Measurements from ENCODE around the gene NR0B2.
"Not testable (repeated sequence)": the region's sequence is repeated elsewhere in the genome, so short reads cannot be mapped to it uniquely, and the experiment has no call there.

NR0B2 gene

DNA sequence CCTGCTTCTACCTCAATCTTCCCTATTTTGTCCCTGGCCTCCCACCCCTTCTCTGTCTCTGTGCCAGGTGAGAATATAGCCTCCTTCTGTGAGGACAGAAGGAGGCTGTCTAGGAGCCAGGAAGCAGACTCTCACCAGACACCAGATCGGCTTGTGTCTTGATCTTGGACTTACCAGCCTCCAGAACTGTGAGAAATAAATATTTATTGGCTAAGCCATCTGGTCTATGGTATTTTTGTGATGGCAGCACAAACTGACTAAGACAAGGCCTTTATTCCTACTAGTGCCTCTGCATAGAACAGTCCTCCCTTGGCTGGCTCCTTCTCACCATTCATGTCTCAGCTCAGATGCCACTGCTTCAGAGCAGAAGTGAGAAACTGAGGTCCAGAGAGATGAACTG lies 25.5 kb downstream of the NR0B2 start:
- no peak for DNase-seq

DNA sequence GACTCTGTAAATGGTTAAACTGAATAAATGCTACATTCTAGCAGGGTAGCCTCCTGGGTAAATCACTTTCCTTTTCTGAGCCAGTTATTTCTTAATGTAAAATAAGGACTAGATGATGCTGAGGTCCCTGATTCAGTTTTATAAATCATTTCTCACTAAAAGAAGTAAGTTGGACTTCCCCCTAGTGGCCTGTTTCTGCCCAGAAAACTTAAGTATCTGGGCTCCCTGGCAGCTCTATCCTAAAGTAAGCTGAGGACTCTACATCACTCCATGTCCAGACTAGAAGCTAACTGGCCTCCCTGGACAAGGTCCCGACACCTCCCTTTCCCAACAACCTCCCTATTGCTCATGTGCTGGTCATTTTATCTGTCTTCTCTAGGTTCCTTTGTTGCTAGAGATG lies 26.6 kb downstream of the NR0B2 start:
- no peak for DNase-seq

- no peak for DNase-seq
Measured at GRCh38 chr1:26882696-26883463, 30.9 kb downstream of the NR0B2 start.

- not testable (repeated sequence) for DNase-seq
Measured at GRCh38 chr1:26881611-26882010, 32.2 kb downstream of the NR0B2 start.

DNA sequence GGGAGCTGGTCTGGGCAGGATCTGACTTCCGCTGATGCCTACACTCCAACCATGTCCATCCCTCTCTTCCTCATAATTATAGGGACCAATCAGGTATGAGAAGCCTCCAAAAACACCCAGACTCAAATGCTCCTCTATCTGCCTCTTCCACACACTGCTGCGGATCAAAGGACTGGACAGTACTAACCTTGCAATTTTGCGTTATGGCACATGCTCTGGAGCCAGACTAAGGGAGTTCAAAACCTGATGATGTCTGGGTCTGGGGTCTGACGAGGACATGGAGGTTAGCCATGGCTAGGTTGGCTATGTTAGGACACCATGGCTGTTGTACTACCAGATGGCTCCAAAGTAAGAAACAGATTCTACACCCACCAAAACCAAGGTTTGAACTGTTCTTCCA lies 34.0 kb downstream of the NR0B2 start:
- DNase-seq: no peak

DNA sequence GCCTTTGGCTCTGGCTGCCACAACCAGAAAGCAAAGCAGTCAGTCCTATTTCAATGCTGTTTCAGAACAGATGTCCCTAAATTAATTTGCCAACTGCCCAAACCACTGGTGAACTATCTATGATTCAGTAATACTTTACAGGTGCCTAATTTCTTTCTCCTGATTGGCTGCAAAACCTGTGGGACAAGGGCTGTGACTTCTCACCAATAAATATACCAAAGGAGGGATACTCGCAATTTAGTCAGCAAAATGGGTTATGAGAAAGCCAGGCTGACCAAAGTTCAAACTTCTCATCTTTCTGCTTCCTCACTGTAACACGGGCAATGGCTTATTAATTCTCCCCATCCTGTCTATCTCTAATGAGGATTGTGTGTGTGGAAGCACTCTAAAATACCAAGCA lies 36.4 kb downstream of the NR0B2 start:
- no peak for DNase-seq

- DNase-seq: no peak
Measured at GRCh38 chr1:26874896-26875295, 38.9 kb downstream of the NR0B2 start.

- DNase-seq: not testable (repeated sequence)
Measured at GRCh38 chr1:26873097-26873496, 40.7 kb downstream of the NR0B2 start.

- DNase-seq: peak; percentile 93 to 98
Measured at GRCh38 chr1:26864610-26865480, 48.9 kb downstream of the NR0B2 start.

GRCh38 chr1:26863685-26864077 lies 50.1 kb downstream of the NR0B2 start:
- no peak for DNase-seq

DNA sequence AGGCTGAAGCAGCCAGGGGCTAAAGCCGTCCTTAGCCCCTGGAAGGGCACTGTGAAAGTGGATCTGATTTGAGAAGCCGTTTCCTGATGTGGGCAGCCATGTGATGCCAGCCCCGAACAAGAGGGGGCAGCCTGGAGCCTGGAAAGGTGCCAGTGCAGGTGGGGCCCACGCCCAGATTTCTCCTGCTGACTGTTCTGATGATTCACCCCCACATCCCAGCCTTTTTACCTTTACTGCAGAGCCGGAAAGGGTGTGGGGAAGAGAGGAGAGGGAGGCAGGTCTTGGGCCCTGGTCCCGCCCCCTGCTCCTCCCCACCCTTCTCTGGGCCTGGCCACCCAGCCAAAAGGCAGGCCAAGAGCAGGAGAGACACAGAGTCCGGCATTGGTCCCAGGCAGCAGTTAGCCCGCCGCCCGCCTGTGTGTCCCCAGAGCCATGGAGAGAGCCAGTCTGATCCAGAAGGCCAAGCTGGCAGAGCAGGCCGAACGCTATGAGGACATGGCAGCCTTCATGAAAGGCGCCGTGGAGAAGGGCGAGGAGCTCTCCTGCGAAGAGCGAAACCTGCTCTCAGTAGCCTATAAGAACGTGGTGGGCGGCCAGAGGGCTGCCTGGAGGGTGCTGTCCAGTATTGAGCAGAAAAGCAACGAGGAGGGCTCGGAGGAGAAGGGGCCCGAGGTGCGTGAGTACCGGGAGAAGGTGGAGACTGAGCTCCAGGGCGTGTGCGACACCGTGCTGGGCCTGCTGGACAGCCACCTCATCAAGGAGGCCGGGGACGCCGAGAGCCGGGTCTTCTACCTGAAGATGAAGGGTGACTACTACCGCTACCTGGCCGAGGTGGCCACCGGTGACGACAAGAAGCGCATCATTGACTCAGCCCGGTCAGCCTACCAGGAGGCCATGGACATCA lies 50.7 kb downstream of the NR0B2 start, which contains the start of gene SFN:
Gene SFN, plus strand, starts transcription at position 369 of the 904 bp plus-strand sequence. Its CDS starts 64 bp downstream, at position 433.
- DNase-seq: peak in 1 of 2 experiments; percentile 11

- no peak for DNase-seq
Measured at GRCh38 chr1:26861889-26862378, 51.8 kb downstream of the NR0B2 start.
